Measurements from ENCODE around the gene CYFIP2.

Gene CYFIP2

GRCh38 chr5:157269165-157269671, 3.3 kb downstream of the CYFIP2 start (continued):
- TF ChIP-seq TSHZ1 (tag by site-specific recombination; IDR thresholded peaks at IDR 0.05; ENCODE audit: borderline replicate concordance) (no peak), SP2 (tag by site-specific recombination; IDR thresholded peaks at IDR 0.05) (peak; percentile 38; the same call in 1 of the 2 replicates), ZNF585B (tag by site-specific recombination; IDR thresholded peaks at IDR 0.05) (no peak), PRDM1 (tag by site-specific recombination; IDR thresholded peaks at IDR 0.05) (peak; percentile 92), SCRT2 (tag by site-specific recombination; IDR thresholded peaks at IDR 0.05) (peak; percentile 32), ZNF791 (tag by site-specific recombination; IDR thresholded peaks at IDR 0.05) (no peak)

GRCh38 chr5:157269761-157270272, 3.9 kb downstream of the CYFIP2 start:
- peaks cover 28% of the 10 kb centered on the region for H3K4me1 ChIP-seq (ENCODE audit: control insufficient read depth, insufficient read depth, low read length)
- ChIA-PET CTCF (interaction anchor here (0.5 kb wide), 1 partner anchor 16 kb away, joined by 3 read pairs; no protein-coding TSS in a partner anchor), POLR2A (no interaction called here)
- TF ChIP-seq ZNF335 (tag by site-specific recombination; conservative IDR thresholded peaks at IDR 0.05) (peak; percentile 86), ZNF660 (tag by site-specific recombination; IDR thresholded peaks at IDR 0.05) (0 out of 2 replicates have a peak, but pooled peaks have one; percentile 54), ZBTB21 (tag by site-specific recombination; IDR thresholded peaks at IDR 0.05) (peak; percentile 63), BCL11A (tag by site-specific recombination; IDR thresholded peaks at IDR 0.05; ENCODE audit: low read depth) (no peak), ZNF629 (tag by site-specific recombination; IDR thresholded peaks at IDR 0.05) (peak; percentile 81)
- H3K4me3 ChIP-seq (ENCODE audit: low read depth, low read length), result no peak overlapping the region
- H3K36me3 ChIP-seq (ENCODE audit: control insufficient read depth in 2 of 2, insufficient read depth in 1 of 2, low read length in 2 of 2), result peaks cover 0 to 9% of the 10 kb centered on the region in 2 experiments; a peak in 1 of 3 replicates
- H3K27ac ChIP-seq (ENCODE audit: extremely low read depth, low read depth, low read length), result no peak overlapping the region
- H3K9me3 ChIP-seq (ENCODE audit: control insufficient read depth, insufficient read depth, low read depth, low read length), result no peaks in the 10 kb centered on the region

GRCh38 chr5:157270771-157271170, 4.8 kb downstream of the CYFIP2 start:
- ChIA-PET CTCF (no interaction called here), POLR2A (no interaction called here)
- Histone ChIP-seq H3K4me1 (ENCODE audit: control insufficient read depth, insufficient read depth, low read length) (peaks cover 28% of the 10 kb centered on the region), H3K4me3 (ENCODE audit: low read depth, low read length) (no peak overlapping the region), H3K9me3 (ENCODE audit: control insufficient read depth, insufficient read depth, low read depth, low read length) (no peaks in the 10 kb centered on the region), H3K36me3 (ENCODE audit: control insufficient read depth in 2 of 2, insufficient read depth in 1 of 2, low read length in 2 of 2) (peaks cover 0 to 9% of the 10 kb centered on the region in 2 experiments; a peak in 1 of 3 replicates), H3K27ac (ENCODE audit: extremely low read depth, low read depth, low read length) (no peak overlapping the region)
- no peak for TF ChIP-seq PRDM10 (tag by site-specific recombination; IDR thresholded peaks at IDR 0.05)
- TF ChIP-seq ZSCAN30 (tag by site-specific recombination; IDR thresholded peaks at IDR 0.05), result no peak
- no peak for TF ChIP-seq ZSCAN4 (tag by site-specific recombination; IDR thresholded peaks at IDR 0.05)
- no peak for TF ChIP-seq ZNF580 (tag by site-specific recombination; IDR thresholded peaks at IDR 0.05)
- TF ChIP-seq ZBTB6 (tag by site-specific recombination; IDR thresholded peaks at IDR 0.05), result no peak
- no peak for TF ChIP-seq ZNF274 (IDR thresholded peaks at IDR 0.05; ENCODE audit: low read length)
- TF ChIP-seq ZNF274 (tag by site-specific recombination; IDR thresholded peaks at IDR 0.05; ENCODE audit: borderline replicate concordance), result no peak
- no peak for TF ChIP-seq PBX3 (CRISPR knock-in tag; IDR thresholded peaks at IDR 0.05)
- no peak for TF ChIP-seq SP2 (tag by site-specific recombination; IDR thresholded peaks at IDR 0.05)
- TF ChIP-seq ZNF366 (tag by site-specific recombination; conservative IDR thresholded peaks at IDR 0.05), result no peak
- no peak for TF ChIP-seq ZFP37 (tag by site-specific recombination; IDR thresholded peaks at IDR 0.05)
- TF ChIP-seq KLF7 (tag by site-specific recombination; IDR thresholded peaks at IDR 0.05; ENCODE audit: borderline replicate concordance), result no peak
